Rectal smooth muscle tissue (tissue), 1 donor: ENCODE measurements around the gene NQO2.
"Not testable (repeated sequence)": the region's sequence is repeated elsewhere in the genome, so short reads cannot be mapped to it uniquely, and the experiment has no call there.

ENCODE experiments used
- H3K27ac ChIP-seq: one replicate; pipeline ENCODE4 v1.7.0; 2013; ENCODE audit warnings: low read depth, low read length, inconsistent platforms
- H3K27me3 ChIP-seq: one replicate; pipeline ENCODE4 v1.7.0; 2013; ENCODE audit warnings: low read length; ENCODE audit not compliant: control insufficient read depth, insufficient read depth
- H3K36me3 ChIP-seq: one replicate; pipeline ENCODE4 v1.7.0; 2013; ENCODE audit warnings: low read length; ENCODE audit not compliant: control insufficient read depth, insufficient read depth
- H3K4me1 ChIP-seq: one replicate; pipeline ENCODE4 v1.7.0; 2013; ENCODE audit warnings: low read length; ENCODE audit not compliant: control insufficient read depth, insufficient read depth
- H3K4me3 ChIP-seq: one replicate; pipeline ENCODE4 v1.7.0; 2013; ENCODE audit warnings: low read length
- H3K9ac ChIP-seq: one replicate; pipeline ENCODE4 v1.7.0; 2013; ENCODE audit warnings: low read length

The NQO2 gene

GRCh38 chr6:3026791-3027626 lies 27.3 kb downstream of the NQO2 start:
- Histone ChIP-seq H3K27me3 (no peaks in the 10 kb centered on the region), H3K4me3 (no peak overlapping the region), H3K36me3 (no peaks in the 10 kb centered on the region), H3K9ac (no peak overlapping the region), H3K27ac (no peak overlapping the region), H3K4me1 (peaks cover 4% of the 10 kb centered on the region)

- not testable (repeated sequence) for H3K9ac ChIP-seq
Measured at GRCh38 chr6:3028156-3028555, 28.5 kb downstream of the NQO2 start.

DNA sequence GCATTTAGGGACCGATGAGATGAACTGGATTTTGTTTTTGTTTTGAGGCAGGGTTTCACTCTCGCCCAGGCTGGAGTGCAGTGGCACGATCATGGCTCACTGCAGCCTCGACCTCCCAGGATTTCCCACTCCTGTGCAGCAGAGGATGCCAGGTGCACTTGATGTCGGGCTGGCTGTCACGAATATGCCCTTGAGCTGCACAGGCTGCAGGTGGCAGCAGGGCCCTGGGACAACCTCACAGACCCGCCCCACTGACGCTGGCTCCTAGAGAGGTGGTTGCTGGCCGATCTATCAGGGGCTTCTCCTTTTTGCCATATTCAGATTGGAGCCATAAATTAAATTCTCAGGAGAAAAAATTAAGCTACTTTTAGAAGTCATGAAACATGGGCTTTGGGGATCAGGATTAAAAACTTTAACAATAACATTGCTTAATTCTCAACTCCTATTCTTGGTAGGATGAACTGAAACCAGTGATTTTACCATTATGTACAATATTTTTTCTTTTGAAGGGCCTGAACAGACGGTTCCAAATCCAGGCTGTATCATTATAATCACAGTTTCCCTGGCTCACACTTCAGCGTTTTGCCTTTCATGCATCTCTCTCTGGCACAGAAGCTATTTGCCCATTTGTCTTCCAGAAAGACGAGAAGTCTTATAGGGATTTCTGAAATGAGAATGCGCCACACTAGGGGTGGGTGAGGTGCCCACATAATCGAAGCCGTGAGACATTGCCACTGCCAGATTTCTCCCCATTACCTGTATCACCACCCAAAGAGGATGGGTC lies 32.4 kb downstream of the NQO2 start:
- Histone ChIP-seq H3K9ac (no peak overlapping the region), H3K27me3 (no peaks in the 10 kb centered on the region), H3K4me1 (no peaks in the 10 kb centered on the region), H3K36me3 (no peaks in the 10 kb centered on the region), H3K27ac (no peak overlapping the region), H3K4me3 (no peak overlapping the region)

More at GRCh38 chr6:3028156-3028555, 28.5 kb downstream of the NQO2 start:
- H3K36me3 ChIP-seq, H3K4me3 ChIP-seq, H3K27me3 ChIP-seq, H3K27ac ChIP-seq, H3K4me1 ChIP-seq: not testable (repeated sequence)

DNA sequence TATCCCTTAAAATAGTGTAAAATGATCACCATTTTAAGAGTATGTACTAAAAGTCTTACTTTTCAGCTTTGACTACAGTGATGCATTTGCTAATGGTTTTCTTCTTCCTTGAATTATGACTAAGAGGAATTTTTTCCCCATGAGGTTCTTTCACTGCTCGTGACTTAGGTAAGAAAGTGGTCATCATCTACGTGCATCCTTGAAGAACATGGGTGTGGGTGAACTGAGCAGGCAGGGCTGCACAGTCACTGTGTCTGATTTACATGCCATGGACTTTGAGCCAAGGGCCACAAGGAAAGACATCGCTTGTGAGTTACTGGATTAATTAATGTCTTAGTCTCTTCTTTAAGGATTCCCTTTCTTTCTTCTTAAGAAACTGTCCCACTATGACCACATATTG lies 33.3 kb downstream of the NQO2 start:
- H3K4me1 ChIP-seq: no peaks in the 10 kb centered on the region
- no peak overlapping the region for H3K27ac ChIP-seq
- no peaks in the 10 kb centered on the region for H3K27me3 ChIP-seq
- H3K9ac ChIP-seq: no peak overlapping the region
- H3K4me3 ChIP-seq: no peak overlapping the region
- no peaks in the 10 kb centered on the region for H3K36me3 ChIP-seq

DNA sequence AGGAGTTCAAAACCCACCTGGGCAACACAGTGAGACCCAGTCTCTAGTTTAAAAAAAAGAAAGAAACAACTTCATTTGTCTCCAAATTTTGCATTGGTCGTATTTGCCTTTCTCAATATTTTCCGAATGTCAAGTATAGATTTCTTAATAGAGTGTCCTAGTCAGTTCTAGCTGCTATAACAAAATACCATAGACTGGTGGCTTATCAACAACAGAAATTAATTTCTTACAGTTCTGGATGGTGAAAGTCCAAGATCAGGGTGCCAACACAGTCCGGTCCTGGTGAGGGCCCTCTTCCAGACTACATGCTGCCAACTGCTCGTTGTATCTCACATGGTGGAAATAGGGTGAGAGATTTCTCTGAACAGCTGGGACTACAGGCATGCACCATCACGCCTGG lies 34.0 kb downstream of the NQO2 start:
- no peaks in the 10 kb centered on the region for H3K36me3 ChIP-seq
- no peak overlapping the region for H3K27ac ChIP-seq
- no peak overlapping the region for H3K4me3 ChIP-seq
- no peaks in the 10 kb centered on the region for H3K27me3 ChIP-seq
- no peaks in the 10 kb centered on the region for H3K4me1 ChIP-seq
- H3K9ac ChIP-seq: no peak overlapping the region

DNA sequence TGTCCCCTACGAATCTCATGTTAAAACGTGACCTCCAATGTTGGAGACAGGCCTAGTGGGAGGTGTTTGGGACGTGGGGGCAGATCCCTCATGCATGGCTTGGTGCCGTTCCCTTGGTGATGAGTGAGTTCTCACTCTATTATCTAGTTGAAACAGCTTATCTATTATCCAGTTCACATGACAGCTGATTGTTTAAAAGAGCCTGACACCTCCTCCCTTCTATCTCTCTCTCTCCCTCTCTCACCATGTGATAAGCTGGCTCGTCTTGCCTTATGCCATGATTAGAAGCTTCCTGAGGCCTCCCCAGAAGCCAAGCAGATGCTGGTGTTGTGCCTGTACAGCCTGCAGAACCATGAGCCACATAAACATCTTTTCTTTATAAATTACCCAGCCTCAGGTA lies 35.7 kb downstream of the NQO2 start:
- Histone ChIP-seq H3K4me3 (no peak overlapping the region), H3K36me3 (no peaks in the 10 kb centered on the region), H3K4me1 (no peaks in the 10 kb centered on the region), H3K27me3 (no peaks in the 10 kb centered on the region), H3K27ac (no peak overlapping the region), H3K9ac (no peak overlapping the region)

DNA sequence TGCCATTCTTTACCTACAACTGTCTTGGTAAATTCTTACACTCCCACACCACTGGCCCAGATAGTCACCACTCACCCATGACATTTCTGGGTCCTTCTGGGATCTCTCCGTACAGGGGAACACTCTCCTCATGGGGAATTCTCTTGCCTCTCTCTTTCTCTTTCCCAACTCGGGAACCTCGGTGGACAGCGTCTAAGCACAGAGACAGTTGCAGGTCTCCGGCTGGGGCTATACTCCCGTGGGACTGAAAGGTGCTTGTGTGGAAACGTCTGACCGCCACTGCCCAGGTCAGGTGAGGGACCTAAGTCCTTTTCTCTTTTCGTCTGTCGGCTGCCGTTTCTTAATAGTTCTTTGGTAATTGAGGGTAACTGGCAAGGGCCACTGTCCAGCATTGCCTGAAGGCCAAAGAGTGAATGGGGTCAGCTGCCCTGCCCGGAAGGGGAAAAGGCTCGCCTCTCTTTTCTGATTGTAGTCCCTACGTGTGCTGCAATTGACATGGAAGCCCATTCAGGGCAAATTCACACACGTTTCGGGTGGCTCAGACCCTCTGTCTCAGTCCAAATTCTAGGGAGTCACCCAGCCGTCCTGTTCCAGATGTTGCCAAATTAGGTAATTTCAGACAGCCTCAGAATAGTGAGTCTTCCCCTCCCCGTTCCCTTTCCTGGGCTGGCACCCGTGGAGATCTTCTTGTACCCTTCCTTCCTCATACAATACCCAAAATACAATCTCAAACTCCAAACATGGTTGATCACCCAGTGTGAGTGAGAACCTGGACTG lies 37.4 kb downstream of the NQO2 start:
- H3K9ac ChIP-seq: no peak overlapping the region
- no peak overlapping the region for H3K4me3 ChIP-seq
- H3K36me3 ChIP-seq: no peaks in the 10 kb centered on the region
- H3K4me1 ChIP-seq: no peaks in the 10 kb centered on the region
- H3K27me3 ChIP-seq: no peaks in the 10 kb centered on the region
- no peak overlapping the region for H3K27ac ChIP-seq

DNA sequence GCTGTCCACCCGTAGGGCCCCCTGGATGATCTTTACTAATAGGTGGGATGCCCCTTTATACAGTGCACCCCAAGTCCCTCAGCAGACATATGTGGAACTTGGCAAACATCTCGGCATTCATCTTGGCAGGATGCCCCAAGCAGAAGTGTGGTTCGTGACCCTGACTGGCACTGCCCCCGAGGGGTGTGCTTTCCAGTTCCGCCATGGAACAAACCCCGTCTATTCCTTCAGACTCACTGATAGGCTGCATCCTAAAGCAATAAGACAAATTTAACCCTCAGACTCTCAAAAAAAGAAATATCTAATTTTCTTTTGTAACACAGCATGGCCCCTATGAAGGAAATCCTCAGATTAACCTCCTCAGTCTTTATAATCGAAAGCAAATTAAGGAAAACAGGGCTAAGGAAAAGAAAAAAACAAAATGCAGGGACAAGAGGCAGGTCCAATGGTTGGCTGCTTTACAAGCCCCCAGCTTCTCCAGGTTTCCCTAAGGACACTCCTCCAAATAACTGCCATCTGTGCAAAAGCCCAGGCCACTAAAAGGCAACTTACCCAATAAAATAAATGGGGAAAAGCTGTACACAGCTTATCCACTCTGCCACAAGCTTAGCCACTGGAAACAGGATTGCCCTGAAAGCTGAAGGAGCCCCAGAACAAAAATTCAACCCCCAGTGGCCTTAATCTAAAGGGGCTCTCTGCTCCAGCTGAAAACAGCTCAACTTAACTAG lies 38.1 kb downstream of the NQO2 start:
- H3K36me3 ChIP-seq: no peaks in the 10 kb centered on the region
- no peaks in the 10 kb centered on the region for H3K4me1 ChIP-seq
- H3K9ac ChIP-seq: no peak overlapping the region
- H3K4me3 ChIP-seq: no peak overlapping the region
- H3K27ac ChIP-seq: no peak overlapping the region
- H3K27me3 ChIP-seq: no peaks in the 10 kb centered on the region

DNA sequence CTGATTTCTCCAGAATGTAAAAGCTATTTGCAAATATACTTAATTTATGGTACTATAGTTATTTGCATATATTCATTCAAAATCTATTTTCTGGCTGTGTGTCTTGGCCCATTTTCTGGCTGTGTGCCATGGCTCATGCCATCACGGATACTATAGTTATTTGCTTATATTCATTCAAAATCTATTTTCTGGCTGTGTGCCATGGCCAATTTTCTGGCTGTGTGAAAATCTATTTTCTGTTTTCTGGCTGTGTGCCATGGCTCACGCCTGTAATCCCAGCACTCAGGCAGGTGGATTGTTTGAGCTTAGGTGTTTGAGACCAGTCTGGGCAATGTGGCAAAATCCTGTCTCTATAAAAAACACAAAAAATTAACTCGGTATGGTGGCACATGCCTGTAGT lies 39.7 kb downstream of the NQO2 start:
- Histone ChIP-seq H3K9ac (no peak overlapping the region), H3K36me3 (no peaks in the 10 kb centered on the region), H3K27me3 (no peaks in the 10 kb centered on the region), H3K4me1 (no peaks in the 10 kb centered on the region), H3K4me3 (no peak overlapping the region), H3K27ac (no peak overlapping the region)

- Histone ChIP-seq H3K36me3 (no peaks in the 10 kb centered on the region), H3K4me3 (no peak overlapping the region), H3K27ac (no peak overlapping the region), H3K9ac (no peak overlapping the region), H3K27me3 (no peaks in the 10 kb centered on the region), H3K4me1 (no peaks in the 10 kb centered on the region)
Measured at GRCh38 chr6:3041147-3041546, 41.5 kb downstream of the NQO2 start.

GRCh38 chr6:3041606-3042005 lies 41.9 kb downstream of the NQO2 start:
- no peak overlapping the region for H3K9ac ChIP-seq
- no peak overlapping the region for H3K4me3 ChIP-seq
- no peak overlapping the region for H3K27ac ChIP-seq
- no peaks in the 10 kb centered on the region for H3K36me3 ChIP-seq
- no peaks in the 10 kb centered on the region for H3K27me3 ChIP-seq
- H3K4me1 ChIP-seq: no peaks in the 10 kb centered on the region

DNA sequence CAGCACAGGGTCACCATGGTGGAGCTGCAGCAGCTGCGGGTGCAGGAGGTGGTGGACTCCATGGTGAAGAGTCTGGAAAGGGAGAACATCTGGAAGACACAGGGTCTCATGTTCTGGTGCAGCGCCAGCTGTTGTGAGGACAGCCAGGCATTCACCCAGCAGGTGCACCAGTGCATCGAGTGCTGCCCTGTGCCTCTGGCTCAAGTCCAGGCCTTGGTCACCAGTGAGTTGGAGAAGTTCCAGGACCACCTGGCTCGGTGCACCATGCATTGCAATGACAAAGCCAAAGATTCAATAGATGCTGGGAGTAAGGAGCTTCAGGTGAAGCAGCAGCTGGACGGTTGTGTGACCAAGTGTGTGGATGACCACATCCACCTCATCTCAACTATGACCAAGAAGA lies 45.7 kb downstream of the NQO2 start:
- no peaks in the 10 kb centered on the region for H3K4me1 ChIP-seq
- no peak overlapping the region for H3K9ac ChIP-seq
- no peak overlapping the region for H3K27ac ChIP-seq
- H3K36me3 ChIP-seq: no peaks in the 10 kb centered on the region
- H3K27me3 ChIP-seq: no peaks in the 10 kb centered on the region
- no peak overlapping the region for H3K4me3 ChIP-seq
